CD4-positive, alpha-beta T cell (primary cell): Measurements from ENCODE around the gene SAMHD1. TPM values are rescaled to one million over a fixed set of nuclear protein-coding genes. Genes with fewer than 3 reads are reported as not detected.

Experiments
- ATAC-seq: fragments of 200-7000 bp; cut with Tn5 transposase; one replicate; pipeline ENCODE4 v1.10.0; 2022; ENCODE audit warnings: mild to moderate bottlenecking; ENCODE audit not compliant: poor library complexity
- CTCF ChIA-PET: fragments of 350-600 bp; sonication (Branson Sonifier 250); formaldehyde crosslinking; loops from one replicate; lab custom pipeline; 2021; ENCODE audit warnings: antibody characterized with exemption, inconsistent platforms; lab: Charles Lee
- POLR2A ChIA-PET: fragments of 350-600 bp; sonication (Branson Sonifier 250); formaldehyde crosslinking; loops from one replicate; lab custom pipeline; 2021; ENCODE audit warnings: antibody characterized with exemption, inconsistent platforms; lab: Charles Lee
- DNase-seq, 14 experiments: peaks; one replicate each; pipeline ENCODE4 v3.0.0-alpha.2; 2013 to 2020; ENCODE audit warnings: mixed read lengths in 2 of 14
- H3K27ac ChIP-seq, 2 donors: one replicate each; pipeline versions ENCODE4 v1.5.1 to v1.7.0; 2013; ENCODE audit warnings: low read length in 2 of 2, low read depth in 1 of 2, mild to moderate bottlenecking in 1 of 2
- H3K27me3 ChIP-seq, 2 experiments: 1 replicate in 1 of 2; 2 replicates in 1 of 2; pipeline versions ENCODE4 v1.6.1 to v1.7.0; 2013; ENCODE audit warnings: low read length in 2 of 2, control low read depth in 1 of 2, mild to moderate bottlenecking in 1 of 2, moderate library complexity in 1 of 2; ENCODE audit not compliant: insufficient read depth in 2 of 2, control insufficient read depth in 1 of 2
- H3K36me3 ChIP-seq: one replicate; pipeline ENCODE4 v1.6.1; 2013; ENCODE audit warnings: low read length, control low read depth; ENCODE audit not compliant: insufficient read depth
- H3K4me1 ChIP-seq: one replicate; pipeline ENCODE4 v1.6.1; 2013; ENCODE audit warnings: low read length, control low read depth; ENCODE audit not compliant: insufficient read depth
- H3K4me3 ChIP-seq: one replicate; pipeline ENCODE4 v1.5.1; 2013; ENCODE audit warnings: mild to moderate bottlenecking, low read length, moderate library complexity
- H3K9me3 ChIP-seq, 2 experiments: 1 replicate in 1 of 2; 2 replicates in 1 of 2; pipeline versions ENCODE4 v1.6.1 to v1.7.0; 2013; ENCODE audit warnings: low read length in 2 of 2, mild to moderate bottlenecking in 2 of 2, control low read depth in 1 of 2, moderate library complexity in 1 of 2; ENCODE audit not compliant: control insufficient read depth in 1 of 2, insufficient read depth in 1 of 2
- H3K27ac Mint-ChIP-seq: one replicate; pipeline ENCODE4 v1.8.0; 2020; ENCODE audit warnings: mixed read lengths
- H3K27me3 Mint-ChIP-seq: one replicate; pipeline ENCODE4 v1.8.0; 2021; ENCODE audit warnings: mixed read lengths
- H3K36me3 Mint-ChIP-seq: one replicate; pipeline ENCODE4 v1.8.0; 2021; ENCODE audit warnings: low read depth, mixed read lengths
- H3K4me1 Mint-ChIP-seq: one replicate; pipeline ENCODE4 v1.8.0; 2021; ENCODE audit warnings: low read depth, mixed read lengths
- H3K4me3 Mint-ChIP-seq: one replicate; pipeline ENCODE4 v1.8.0; 2020; ENCODE audit warnings: mild to moderate bottlenecking, mixed read lengths
- H3K9me3 Mint-ChIP-seq: one replicate; pipeline ENCODE4 v1.8.0; 2020; ENCODE audit warnings: mixed read lengths
- CTCF ChIP-seq: fragments of 200-600 bp; IDR thresholded peaks from one replicate; pipeline ENCODE4 v1.8.0; 2022; ENCODE audit warnings: antibody characterized with exemption, mild to moderate bottlenecking
- intact Hi-C, 2 experiments: fragments of 100-400 bp; cut with DNase I in 1 of 2; cut with micrococcal nuclease in 1 of 2; formaldehyde crosslinking; loops; one replicate each; pipeline versions ENCODE4 v1.15.1 to v1.9.0; 2023 to 2025; cut with DNase I, micrococcal nuclease
- total RNA-seq, 174 experiments: library from RNA in 2 of 174; stranded (reverse) in 2 of 174; gene quantifications; one replicate each; pipeline ENCODE4 v1.2.3 and lab custom pipeline; 2021 to 2026

The SAMHD1 gene
- total RNA-seq, 2 experiments from 2014 or later, result 232 to 239 TPM

GRCh38 chr20:36851490-36851889, 100.0 kb downstream of the SAMHD1 start:
- Histone ChIP-seq H3K9me3 (peaks cover 0 to 5% of the 10 kb centered on the region in 2 experiments), H3K27me3 (no peaks in the 10 kb centered on the region), H3K4me1 (peaks cover 8% of the 10 kb centered on the region), H3K4me3 (no peak overlapping the region), H3K27ac (no peak overlapping the region), H3K36me3 (no peaks in the 10 kb centered on the region)
- no peaks in the 10 kb centered on the region for H3K27me3 Mint-ChIP-seq
- DNase-seq (no peak), ATAC-seq (no peak)
- no peak for TF ChIP-seq CTCF
- POLR2A ChIA-PET, result no interaction called here
- H3K36me3 Mint-ChIP-seq, result no peaks in the 10 kb centered on the region
- H3K27ac Mint-ChIP-seq, result no peak overlapping the region
- H3K4me1 Mint-ChIP-seq, result peaks cover 8% of the 10 kb centered on the region
- no peaks in the 10 kb centered on the region for H3K9me3 Mint-ChIP-seq
- intact Hi-C loops, result no loop called here
- no peak overlapping the region for H3K4me3 Mint-ChIP-seq
- CTCF ChIA-PET, result no interaction called here

DNA sequence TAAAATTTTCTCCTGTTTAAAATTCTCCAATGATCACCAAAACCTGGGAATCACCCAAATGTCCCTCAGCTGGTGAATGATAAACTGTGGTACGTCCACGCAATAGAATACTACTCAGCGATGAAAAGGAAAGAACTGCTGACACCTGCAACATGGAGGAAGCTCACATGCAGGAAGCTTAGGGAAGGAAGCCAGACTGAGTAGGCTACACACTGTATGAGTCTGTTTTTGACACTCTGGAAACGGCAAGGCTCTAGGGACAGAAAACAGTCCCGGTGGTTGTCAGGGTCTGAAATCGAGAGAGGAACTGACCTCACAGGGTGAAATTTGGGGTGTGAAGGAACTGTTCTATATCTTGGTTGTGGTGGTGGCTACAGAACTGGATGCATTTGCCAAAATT, 100.7 kb downstream of the SAMHD1 start:
- Mint-ChIP-seq H3K36me3 (no peaks in the 10 kb centered on the region), H3K9me3 (no peaks in the 10 kb centered on the region), H3K4me1 (peaks cover under 1% of the 10 kb centered on the region), H3K4me3 (no peak overlapping the region), H3K27me3 (no peaks in the 10 kb centered on the region), H3K27ac (no peak overlapping the region)
- DNase-seq, result no peak
- H3K36me3 ChIP-seq, result no peaks in the 10 kb centered on the region
- H3K27me3 ChIP-seq, result no peaks in the 10 kb centered on the region
- ATAC-seq, result no peak
- H3K4me1 ChIP-seq, result peaks cover under 1% of the 10 kb centered on the region
- no peak overlapping the region for H3K27ac ChIP-seq
- no peak overlapping the region for H3K4me3 ChIP-seq
- intact Hi-C loops, result no loop called here
- POLR2A ChIA-PET, result no interaction called here
- H3K9me3 ChIP-seq, result peaks cover 0 to 5% of the 10 kb centered on the region in 2 experiments
- TF ChIP-seq CTCF, result no peak
- CTCF ChIA-PET, result no interaction called here

GRCh38 chr20:36849333-36850065, 102.0 kb downstream of the SAMHD1 start:
- H3K4me3 ChIP-seq, result no peak overlapping the region
- DNase-seq (no peak), ATAC-seq (no peak)
- H3K4me1 ChIP-seq, result no peaks in the 10 kb centered on the region
- no peak for TF ChIP-seq CTCF
- intact Hi-C loops, result no loop called here
- H3K27ac ChIP-seq, result no peak overlapping the region
- no peaks in the 10 kb centered on the region for H3K27me3 ChIP-seq
- H3K36me3 ChIP-seq, result no peaks in the 10 kb centered on the region
- no peaks in the 10 kb centered on the region for H3K27me3 Mint-ChIP-seq
- no peak overlapping the region for H3K27ac Mint-ChIP-seq
- no peaks in the 10 kb centered on the region for H3K4me1 Mint-ChIP-seq
- POLR2A ChIA-PET, result no interaction called here
- CTCF ChIA-PET, result no interaction called here
- H3K36me3 Mint-ChIP-seq, result no peaks in the 10 kb centered on the region
- no peaks in the 10 kb centered on the region for H3K9me3 Mint-ChIP-seq
- no peak overlapping the region for H3K4me3 Mint-ChIP-seq
- H3K9me3 ChIP-seq, result peaks cover 0 to 5% of the 10 kb centered on the region in 2 experiments
